ENCODE measurements around the gene ATP6V1F.
"Not testable (repeated sequence)": the region's sequence is repeated elsewhere in the genome, so short reads cannot be mapped to it uniquely, and the experiment has no call there.

The ATP6V1F gene

DNA sequence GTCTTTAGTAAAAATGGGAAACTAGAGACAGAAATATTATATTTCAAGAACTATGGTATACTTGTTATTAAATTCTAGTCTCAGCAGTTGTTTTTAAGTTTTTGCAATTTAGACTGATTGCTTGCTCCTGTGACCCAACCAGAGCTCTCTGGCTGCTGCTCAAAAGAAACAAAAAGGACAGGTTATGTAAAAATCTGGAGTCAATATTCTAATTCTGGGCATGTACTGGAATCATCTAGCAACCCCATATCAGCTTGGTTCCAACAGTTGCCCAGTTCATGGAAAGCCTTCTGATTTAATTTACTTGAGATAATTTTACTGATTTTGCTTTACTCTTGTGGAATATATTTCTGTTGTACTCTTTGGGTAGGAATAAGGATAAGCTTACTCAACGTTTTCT lies 37.6 kb downstream of the ATP6V1F start:
- no peak for DNase-seq (ENCODE audit: low read depth)

DNA sequence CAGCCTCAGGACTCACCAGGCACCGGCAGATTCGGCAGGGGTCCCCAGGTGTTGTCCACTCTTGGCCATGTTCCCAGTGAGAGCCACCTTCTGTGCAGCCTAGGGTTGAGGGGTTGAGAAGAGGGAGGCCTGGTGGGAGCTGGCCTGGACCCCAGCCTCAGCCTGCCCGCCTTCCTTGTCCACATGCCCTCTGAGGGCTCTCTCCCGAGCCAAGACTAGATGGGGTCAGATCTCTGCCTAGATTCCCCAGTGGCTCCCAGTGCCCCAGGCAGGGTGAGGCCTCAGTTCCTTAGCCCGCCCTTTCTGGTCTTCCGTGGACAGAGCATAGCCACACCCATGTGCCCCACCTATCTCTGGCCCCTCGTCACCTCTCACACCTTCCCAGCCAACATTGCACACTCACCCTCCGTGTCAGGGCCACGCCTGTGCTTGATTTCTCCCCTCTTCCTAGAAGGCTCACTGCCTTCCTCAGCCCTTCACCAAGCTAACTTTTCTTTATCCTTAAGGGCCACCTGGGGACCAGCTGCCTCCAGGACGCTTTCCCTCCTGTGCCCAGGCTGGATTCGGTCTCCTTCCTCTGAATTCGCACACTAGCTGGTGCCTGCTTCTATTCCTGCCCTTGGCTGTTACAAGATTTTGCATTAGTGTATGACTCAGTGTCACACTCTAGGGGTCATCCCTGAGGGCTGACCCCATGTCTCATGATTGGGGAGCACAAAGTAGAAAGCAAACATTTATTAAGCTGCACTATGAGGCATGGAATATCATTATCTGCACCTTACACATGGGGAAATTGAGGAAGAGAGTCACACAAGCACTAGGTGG lies 40.3 kb downstream of the ATP6V1F start:
- DNase-seq (ENCODE audit: low read depth) = no peak

DNA sequence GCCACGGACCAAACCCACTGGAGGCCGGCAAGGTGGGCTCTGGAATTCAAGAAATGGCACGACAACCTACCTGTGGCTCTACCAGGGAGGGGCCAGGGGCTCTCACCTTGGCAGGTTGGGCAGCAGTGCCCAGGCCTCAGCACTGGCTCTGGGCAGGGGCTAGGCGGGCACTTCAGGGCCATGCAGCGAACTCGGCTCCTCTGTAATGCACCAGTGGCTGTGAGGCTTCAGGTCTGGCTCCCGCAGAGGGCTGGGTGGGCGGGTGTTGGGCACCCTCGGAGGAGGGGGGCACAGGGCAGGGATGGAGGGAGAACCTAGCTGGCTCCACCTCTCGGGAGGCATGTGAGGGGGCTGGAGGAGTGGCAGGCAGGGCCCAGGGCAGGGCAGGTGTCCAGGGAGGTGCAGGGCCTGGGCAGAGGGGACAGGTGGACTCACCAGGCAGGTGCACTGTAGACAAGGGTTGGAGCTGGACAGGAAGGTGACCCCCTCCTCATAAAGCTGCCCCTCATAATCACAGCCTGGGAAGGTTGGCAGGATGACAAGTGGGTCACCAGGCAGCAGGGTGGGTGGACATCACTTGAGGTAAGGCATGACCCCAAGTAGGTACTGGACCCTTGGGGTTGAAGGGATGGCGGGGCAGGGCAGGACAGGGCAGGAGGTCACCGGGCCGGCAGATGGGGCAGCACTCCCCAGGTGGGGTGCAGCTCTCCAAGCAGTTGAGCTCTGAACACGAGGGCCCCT lies 41.1 kb downstream of the ATP6V1F start:
- DNase-seq (ENCODE audit: low read depth) = no peak

DNA sequence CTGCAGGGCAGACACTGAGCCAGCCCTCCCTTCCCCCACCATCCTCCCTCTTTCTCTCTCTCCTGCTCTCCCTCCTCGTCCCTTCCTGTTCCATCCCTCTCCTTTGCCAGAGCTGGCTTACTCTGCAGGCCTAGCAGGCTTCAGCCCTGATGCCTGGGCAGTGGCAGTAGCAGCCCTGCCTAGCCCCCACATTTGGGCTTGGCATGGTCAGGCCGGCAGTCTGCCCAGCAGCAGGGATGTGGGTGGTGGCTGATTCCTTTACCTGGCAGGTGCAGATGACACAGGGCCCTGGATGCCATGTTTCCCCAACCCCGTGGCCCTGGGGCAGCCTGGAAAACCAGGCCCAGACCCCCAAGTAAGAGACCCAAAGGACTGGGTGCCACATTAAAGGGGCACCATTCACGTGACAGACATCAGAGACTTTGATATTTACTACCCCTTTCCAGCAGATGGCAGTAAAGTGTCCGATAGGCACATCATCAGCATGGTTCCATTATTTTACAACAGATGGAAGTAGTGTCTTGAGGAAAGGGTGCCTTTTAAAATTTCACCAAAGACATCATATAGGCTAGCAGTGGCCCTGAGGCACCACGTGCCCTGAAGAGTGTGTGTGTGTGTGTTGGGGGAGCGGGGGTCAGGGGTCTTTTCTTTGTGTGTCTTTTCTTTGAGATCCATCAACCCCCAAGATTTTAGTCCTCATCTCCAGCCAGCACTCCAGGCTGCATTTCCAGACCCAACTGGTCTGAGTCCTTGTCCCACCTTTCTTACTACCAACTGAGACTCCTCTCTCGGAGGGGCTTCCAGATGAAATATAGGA lies 41.9 kb downstream of the ATP6V1F start:
- peak; percentile 45 for DNase-seq (ENCODE audit: low read depth)

DNA sequence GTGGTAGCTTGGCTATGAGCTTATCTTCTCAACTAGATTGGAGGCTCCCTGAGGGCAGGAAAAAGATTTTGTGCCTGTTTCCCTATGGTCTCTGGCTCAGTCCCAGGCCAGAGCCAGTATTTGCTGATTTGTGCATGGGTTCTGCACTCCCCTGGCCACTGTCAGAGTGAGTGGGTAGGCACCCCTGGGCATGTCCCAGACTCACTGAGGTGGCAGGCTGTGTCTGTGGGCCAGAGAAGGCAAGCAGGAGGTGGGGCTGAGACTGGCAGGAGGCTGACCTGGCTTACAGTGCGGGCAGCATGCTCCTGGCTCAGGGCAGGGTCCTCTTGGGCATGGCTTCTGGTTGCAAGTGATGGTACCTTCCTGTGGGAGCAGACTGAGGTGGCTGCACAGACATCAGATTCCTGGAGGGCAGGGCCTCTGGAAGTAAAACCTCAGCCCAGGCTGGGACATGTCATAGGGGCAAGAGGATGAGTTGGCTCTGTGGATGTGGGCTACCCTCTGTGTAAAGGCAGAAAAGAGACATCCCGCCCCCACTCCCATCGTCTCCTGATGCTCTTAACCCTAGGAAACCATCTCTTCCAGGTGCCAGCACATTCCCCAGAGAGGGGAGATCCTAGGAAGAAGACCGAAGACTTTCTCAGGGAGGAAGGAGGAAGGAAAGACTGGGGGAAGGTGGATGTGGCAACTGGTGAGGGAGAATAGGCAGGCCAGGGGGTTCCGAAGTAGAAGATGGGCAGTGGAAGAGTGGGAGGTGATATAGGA lies 43.5 kb downstream of the ATP6V1F start:
- DNase-seq (ENCODE audit: low read depth) = no peak

DNA sequence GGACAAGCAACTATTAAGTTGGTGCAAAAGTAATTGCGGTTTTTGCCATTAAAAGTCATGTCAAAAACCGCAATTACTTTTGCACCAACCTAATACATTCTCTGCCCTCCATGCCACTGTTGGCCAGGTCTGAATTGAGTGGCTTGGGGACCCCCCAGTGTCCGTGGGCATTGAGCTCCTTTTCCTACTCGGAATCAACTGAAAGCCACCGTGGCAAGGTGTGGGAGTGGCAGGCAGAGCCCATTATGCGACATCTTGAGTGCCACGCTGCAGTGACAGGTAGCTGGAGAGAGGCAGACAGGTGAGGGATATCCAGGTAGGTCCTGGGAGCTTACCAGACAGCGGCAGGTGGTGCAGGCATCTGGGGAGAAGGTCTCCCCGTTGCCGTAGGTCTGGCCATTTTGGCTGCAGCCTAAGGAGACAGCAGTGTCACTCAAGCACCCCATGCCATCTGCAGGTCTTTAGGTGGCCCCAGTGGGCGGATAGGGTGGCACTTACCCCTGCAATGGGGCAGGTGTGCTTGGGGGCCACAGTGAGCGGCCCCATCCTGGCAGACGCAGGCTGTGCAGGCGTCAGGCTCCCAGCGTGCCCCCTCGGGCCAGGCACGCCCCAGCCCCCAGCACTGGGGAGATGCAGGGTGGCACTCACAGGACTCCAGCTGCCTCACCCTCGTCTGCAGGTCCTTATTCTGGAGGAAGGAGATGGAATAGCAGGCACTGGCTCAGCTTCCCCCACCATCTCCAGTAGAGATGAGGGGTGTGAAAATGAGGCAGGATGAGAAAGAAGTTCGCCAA lies 44.3 kb downstream of the ATP6V1F start:
- DNase-seq (ENCODE audit: low read depth) = no peak

DNA sequence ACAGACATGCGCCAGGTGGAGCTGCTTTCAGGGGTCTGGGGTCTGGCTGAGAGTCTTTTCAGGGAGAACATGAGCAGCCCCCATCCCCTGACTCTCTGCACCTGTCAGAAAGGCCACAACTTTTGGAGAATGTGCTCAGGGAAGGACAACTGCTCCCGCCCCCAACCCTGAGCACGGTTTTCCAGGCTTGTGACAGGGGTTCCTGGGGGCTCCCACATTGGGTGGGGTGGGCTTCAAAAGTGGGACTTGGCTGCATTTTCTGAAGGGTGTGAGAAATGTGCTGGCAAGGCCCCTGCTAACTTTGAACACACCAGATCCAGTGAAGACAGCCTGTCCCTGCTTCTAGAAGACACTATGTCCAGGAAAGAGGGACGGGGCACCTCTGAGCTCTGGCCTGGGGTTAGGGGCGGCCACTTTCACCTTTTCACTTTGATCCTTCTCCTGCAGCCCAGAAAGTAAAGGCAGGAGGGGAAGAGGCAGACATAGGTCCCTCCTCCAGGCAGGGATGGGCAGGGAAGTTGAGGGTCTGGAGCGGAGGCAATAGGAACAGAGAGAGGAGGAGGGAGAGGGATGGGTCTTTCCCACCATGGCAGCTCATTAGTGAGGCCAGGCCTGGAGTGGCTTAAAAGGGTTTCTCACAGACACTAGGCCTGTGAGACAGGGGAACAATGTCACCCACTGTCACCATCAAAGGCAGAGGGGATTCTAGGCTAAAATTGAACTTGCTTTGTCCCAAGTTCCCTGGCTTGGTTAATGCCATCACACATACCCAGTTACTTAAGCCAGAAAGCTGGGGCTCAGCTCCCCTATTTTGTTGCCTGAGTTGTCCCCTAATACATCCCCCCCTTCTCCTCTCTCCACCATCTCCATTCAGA lies 46.3 kb downstream of the ATP6V1F start:
- no peak for DNase-seq (ENCODE audit: low read depth)

DNA sequence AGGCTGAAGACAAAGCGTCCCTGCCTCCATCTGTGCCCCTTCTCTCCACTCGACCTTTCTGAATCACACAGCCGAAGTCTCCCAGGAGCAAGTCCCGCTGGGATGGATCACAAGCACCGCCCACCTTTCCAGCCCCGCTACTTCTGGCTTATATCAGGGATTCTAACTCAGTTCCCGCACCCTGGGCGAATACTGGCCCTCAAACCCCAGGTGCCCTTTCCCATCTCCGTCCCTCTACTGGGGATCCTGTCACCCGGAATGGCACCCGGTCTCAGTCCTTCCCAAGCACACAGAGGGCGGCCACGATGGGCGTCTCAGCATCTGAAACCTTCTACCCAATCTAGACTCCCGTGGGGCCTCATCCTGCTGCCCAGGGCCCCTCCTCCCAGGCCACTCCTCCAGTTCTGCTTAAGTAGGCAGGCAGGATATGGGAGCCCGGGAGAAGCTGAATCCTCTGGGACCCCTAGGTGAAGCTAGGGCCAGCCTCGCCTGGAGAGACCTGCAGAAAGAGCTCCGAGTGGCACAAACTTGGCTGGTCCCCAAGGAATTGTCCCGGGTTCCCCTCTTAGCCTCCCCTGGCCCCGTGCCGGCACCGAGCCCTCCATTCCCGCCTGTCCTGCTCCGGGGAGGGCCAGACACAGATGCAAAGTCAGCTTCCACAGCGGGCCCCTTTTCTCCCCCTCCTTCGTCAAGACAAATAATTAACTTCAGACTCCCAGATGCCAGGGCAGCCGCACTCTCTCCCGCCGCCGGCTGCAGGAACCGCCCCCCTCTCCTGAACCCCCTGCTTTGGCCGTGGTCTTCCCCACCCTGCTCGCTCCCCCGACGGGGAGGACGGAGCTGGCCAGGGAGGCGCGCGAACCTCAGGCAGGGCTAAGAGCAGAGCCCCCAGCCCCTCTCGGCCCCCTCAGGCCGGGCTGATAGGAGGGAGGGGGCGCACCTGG lies 47.2 kb downstream of the ATP6V1F start:
- DNase-seq (ENCODE audit: low read depth) = peak; percentile 52

DNA sequence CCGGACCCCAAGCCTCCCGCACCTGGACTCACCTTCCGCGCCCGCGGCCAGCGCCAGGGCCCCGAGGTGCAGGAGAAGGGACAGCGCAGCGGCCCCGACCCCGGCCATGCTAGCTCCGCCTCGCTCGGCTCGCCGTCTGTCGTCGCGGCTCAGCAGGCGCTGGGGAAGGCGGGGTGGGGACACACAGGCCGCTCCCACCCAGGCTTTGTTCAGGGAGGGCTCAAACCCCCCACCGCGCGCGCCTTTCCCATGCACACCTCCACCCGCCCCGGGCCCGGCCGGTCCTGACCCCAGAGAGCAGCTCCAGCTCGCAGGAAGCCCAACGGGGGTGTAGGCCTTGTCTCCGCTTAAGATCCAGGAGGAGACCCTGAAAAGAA lies 47.9 kb downstream of the ATP6V1F start, which contains the start of gene KCP:
Gene KCP (minus strand): TSS at position 141 of the 377 bp plus-strand sequence. CDS start 33 bp downstream, at position 108.
- no peak for DNase-seq (ENCODE audit: low read depth)

DNA sequence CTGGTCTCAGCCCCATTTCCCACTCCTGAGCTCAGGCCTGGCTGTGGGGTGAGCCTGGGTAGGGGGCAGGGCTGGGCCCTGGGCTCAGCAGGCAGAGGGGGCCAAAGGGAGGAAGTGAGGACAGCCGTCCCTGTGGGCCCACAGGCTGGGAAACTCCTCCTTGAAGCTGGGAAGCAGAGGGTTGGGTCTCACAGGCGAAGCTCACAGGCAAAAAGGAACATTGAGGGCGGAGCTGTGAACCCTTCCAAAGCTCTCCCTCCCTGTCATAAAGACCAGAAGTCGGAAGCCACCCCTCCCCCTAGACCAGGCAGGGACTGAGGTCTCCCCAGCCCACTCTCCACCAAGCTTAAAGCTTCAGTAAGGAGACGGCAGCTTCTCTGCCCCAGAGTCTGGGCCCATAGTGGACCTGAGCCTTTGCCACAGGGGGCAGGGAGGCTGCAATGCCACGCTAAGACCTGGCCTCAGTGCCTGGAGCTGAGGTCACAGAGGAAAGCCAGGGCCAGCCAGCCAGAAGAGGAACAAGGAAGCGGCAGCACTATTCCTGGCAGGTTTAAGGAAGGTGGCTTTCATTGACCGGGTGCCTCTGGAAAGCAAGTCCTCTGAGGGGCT lies 48.9 kb downstream of the ATP6V1F start:
- DNase-seq (ENCODE audit: low read depth) = no peak

DNA sequence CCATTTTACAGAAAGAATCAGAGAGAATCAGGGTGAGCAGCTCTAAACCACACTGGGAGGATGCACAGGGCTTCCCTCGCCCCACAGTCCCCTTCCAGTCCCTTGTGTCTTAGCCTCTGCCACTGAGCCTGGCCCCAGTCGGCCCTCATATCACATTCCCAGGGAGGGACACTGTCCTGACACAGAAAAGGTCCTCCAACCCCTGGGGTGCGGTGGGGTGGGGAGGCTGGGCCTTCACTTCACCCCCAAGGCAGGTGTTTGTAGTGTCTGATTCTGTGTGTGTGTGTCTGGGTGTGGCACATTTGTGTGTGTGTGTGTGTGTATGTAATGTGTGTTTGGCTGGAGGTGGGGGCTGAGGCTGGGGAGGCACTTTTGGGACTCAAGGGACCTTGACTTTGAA lies 49.6 kb downstream of the ATP6V1F start:
- no peak for DNase-seq (ENCODE audit: low read depth)

DNA sequence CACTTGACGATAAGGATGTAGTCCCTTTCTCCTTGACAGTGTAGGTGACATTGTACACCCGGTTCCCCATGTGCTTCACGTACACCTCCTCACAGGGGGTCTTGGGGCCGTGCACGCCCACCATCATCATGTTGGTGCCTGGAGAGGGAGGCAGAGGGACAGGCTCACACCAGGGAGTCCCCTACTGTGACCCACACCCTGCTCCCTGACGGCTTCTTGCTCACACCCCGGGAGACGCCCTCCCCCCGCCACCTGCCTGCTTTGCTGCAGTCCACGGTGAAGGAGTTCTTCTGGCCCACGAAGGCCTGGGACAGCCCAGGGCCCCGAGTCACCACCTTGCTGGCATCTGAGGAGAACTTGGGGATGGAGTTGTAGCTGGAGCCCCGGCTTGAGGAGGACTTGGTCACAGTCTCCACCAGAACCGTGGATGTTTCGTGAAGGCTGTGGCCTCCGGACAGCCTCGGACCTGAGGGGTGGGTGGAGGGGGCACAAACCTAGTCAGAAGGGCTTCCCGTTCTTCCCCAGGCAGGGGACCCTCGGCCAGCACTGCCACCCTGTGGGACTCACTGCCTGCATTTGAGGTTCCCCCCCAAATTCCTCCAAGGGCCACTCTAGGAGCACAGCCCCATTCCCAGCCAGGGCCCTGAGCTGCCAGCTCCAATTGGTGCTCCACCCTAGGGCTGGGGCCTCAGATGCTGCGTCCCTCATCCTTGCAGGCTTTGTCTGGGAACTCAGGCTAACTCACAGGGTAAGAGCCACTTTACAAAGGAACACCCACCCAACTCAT lies 50.2 kb downstream of the ATP6V1F start:
- not testable (repeated sequence) for DNase-seq (ENCODE audit: low read depth)

DNA sequence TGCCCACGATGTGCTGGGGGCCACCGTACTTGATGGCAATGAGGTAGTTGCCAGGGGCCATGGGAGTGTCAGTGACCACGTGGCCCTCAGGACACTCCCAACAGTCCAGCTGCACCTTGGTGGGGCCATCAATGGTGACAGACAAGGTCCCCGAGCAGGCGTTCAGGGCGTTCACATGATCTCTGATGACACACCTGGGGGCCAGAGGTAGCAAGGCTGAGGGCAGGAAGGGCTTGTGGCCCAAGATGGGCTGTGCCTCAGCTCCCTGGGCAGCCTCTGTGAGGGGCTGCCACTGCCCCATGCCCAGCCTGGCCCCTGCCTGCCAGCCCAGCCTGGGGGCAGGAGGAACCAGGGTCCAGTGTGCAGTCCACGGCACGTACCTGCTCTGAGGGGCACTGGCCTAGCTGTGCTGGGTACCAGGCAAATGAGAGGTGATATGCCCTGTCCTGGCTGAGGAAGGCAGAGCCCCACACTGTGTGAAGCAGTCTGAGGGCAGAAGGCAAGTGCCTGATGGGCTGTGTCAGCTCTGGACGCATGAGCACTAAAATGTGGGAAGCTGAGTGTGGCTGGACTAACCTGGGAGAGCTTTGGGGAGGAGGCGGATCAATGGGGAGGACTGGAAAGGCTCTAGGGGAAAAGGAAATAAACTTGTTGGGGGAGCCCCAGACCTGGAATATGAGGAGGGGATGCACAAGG lies 51.4 kb downstream of the ATP6V1F start:
- no peak for DNase-seq (ENCODE audit: low read depth)

DNA sequence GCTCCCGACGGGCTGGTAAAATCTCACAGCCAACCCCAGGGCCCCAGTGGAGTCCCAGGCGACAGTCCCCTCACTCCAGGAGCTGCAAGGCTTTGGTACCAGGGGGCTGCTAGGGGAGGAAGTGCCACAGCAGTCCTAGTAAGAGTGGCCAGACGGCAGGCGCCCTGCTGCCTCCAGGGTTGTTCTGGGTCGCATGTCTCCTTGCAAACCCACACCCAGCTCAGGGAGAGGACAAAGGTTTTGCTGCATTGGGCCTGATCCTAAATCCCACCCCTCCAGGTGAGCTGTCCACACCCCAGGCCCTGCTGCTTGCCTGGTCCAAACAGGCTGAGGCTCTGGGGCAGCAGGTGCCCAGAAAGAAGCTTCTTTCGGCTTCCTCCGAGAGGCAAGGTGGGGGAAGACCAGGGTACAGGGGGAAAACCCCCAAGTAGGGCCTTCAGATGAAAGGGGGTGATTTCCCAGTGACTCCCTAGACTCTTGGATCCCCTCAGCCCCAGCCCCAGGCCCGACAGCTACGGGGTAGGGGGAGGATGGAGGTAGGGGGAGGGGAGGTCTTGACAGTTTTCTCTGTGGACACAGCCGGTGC lies 52.0 kb downstream of the ATP6V1F start:
- no peak for DNase-seq (ENCODE audit: low read depth)

DNA sequence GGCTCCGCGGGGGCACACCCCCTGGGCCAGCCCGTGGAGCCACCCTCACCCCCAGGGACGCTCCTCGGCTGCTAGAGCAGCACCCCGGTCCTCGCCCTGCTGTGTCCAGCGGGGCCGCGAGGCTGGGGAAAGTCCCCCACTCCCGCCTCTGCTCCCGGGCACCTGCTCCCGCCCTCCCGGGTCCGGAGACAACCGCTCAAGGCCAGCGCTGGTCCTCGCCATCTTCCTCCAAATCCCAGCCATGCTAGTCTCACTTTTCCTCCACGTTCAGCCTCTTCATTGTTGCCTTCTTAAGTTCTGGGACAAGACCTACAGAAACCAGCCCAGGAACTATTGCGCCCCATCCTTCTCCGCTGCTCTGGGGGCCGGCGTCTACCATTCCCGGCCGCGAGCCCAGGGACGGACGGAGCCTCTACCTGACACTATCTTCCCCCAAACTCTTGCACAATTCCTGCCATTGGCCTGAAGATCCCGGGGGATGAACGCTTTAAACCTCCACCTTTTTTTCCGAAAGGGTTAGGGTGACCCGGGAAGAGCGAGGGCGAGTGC lies 52.7 kb downstream of the ATP6V1F start:
- no peak for DNase-seq (ENCODE audit: low read depth)

Data from amniotic epithelial cell (primary cell).